HUES48 (cell line): ENCODE results near the gene STX2.
"Not testable (repeated sequence)": the region's sequence is repeated elsewhere in the genome, so short reads cannot be mapped to it uniquely, and the experiment has no call there.

ENCODE experiments used
- H3K27ac ChIP-seq: one replicate; pipeline ENCODE4 v1.7.0; 2013; ENCODE audit warnings: low read depth, low read length, inconsistent platforms
- H3K27me3 ChIP-seq: 2 replicates; pipeline ENCODE4 v1.6.1; 2013; ENCODE audit warnings: mild to moderate bottlenecking, low read length; ENCODE audit not compliant: control insufficient read depth, insufficient read depth
- H3K36me3 ChIP-seq: 2 replicates; pipeline ENCODE4 v1.6.1; 2013; ENCODE audit warnings: low read length; ENCODE audit not compliant: control insufficient read depth, insufficient read depth
- H3K4me1 ChIP-seq: 2 replicates; pipeline ENCODE4 v1.6.1; 2013; ENCODE audit warnings: mild to moderate bottlenecking, low read length; ENCODE audit not compliant: control insufficient read depth, insufficient read depth
- H3K4me3 ChIP-seq: 2 replicates; pipeline ENCODE4 v1.5.1; 2013; ENCODE audit warnings: mild to moderate bottlenecking, low read depth, low read length
- H3K9ac ChIP-seq: 2 replicates; pipeline ENCODE4 v1.6.1; 2013; ENCODE audit warnings: mild to moderate bottlenecking, low read depth, low read length, moderate library complexity
- H3K9me3 ChIP-seq: 2 replicates; pipeline ENCODE4 v1.6.1; 2013; ENCODE audit warnings: low read length; ENCODE audit not compliant: control insufficient read depth, insufficient read depth

The STX2 gene

GRCh38 chr12:130764073-130764472, 75.0 kb downstream of the STX2 start:
- Histone ChIP-seq H3K9me3 (peaks cover 12% of the 10 kb centered on the region), H3K9ac (no peak overlapping the region), H3K4me1 (no peaks in the 10 kb centered on the region), H3K27ac (no peak overlapping the region), H3K36me3 (no peaks in the 10 kb centered on the region), H3K27me3 (no peaks in the 10 kb centered on the region), H3K4me3 (no peak overlapping the region)

- H3K9ac ChIP-seq: no peak overlapping the region
- H3K36me3 ChIP-seq: no peaks in the 10 kb centered on the region
- H3K4me1 ChIP-seq: no peaks in the 10 kb centered on the region
- H3K9me3 ChIP-seq: peaks cover 12% of the 10 kb centered on the region
- no peak overlapping the region for H3K4me3 ChIP-seq
- no peaks in the 10 kb centered on the region for H3K27me3 ChIP-seq
- H3K27ac ChIP-seq: no peak overlapping the region
Measured at GRCh38 chr12:130762319-130762675, 76.8 kb downstream of the STX2 start.

GRCh38 chr12:130761537-130762318, 77.3 kb downstream of the STX2 start:
- Histone ChIP-seq H3K4me3 (no peak overlapping the region), H3K27me3 (no peaks in the 10 kb centered on the region), H3K36me3 (no peaks in the 10 kb centered on the region), H3K9ac (no peak overlapping the region), H3K9me3 (peaks cover 12% of the 10 kb centered on the region), H3K4me1 (no peaks in the 10 kb centered on the region), H3K27ac (no peak overlapping the region)

GRCh38 chr12:130754234-130754901, 84.7 kb downstream of the STX2 start:
- H3K9ac ChIP-seq: no peak overlapping the region
- H3K36me3 ChIP-seq: no peaks in the 10 kb centered on the region
- H3K27me3 ChIP-seq: no peaks in the 10 kb centered on the region
- H3K27ac ChIP-seq: no peak overlapping the region
- H3K4me3 ChIP-seq: no peak overlapping the region
- no peaks in the 10 kb centered on the region for H3K4me1 ChIP-seq
- H3K9me3 ChIP-seq: no peaks in the 10 kb centered on the region

- Histone ChIP-seq H3K9ac (no peak overlapping the region), H3K4me3 (no peak overlapping the region), H3K4me1 (no peaks in the 10 kb centered on the region), H3K27me3 (no peaks in the 10 kb centered on the region), H3K36me3 (no peaks in the 10 kb centered on the region), H3K27ac (no peak overlapping the region), H3K9me3 (no peaks in the 10 kb centered on the region)
Measured at GRCh38 chr12:130752692-130753230, 86.3 kb downstream of the STX2 start.

- not testable (repeated sequence) for H3K4me3 ChIP-seq, H3K4me1 ChIP-seq, H3K9me3 ChIP-seq, H3K27ac ChIP-seq, H3K36me3 ChIP-seq, H3K27me3 ChIP-seq, H3K9ac ChIP-seq
Measured at GRCh38 chr12:130752037-130752436, 87.0 kb downstream of the STX2 start.

DNA sequence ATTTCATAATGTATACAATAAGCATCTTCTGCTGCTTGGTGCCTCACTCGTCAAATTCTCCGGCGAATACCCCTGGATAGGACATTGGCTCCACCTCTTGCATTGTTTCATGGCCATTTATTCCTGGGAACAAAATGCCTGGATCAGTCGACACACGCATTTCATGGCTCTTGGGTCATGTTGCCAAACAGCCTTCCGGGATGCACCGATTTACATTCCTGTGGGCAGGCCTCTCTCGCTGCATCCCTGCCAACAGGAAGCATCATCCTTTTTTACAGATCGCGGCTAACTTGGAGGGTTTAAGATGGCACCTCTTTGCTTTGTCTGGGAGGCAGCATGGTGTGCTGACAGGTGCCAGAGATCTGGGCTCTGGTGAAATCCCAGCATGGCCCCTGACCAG, 90.3 kb downstream of the STX2 start:
- H3K9ac ChIP-seq: no peak overlapping the region
- no peak overlapping the region for H3K27ac ChIP-seq
- no peaks in the 10 kb centered on the region for H3K4me1 ChIP-seq
- no peaks in the 10 kb centered on the region for H3K9me3 ChIP-seq
- no peak overlapping the region for H3K4me3 ChIP-seq
- no peaks in the 10 kb centered on the region for H3K36me3 ChIP-seq
- H3K27me3 ChIP-seq: no peaks in the 10 kb centered on the region

DNA sequence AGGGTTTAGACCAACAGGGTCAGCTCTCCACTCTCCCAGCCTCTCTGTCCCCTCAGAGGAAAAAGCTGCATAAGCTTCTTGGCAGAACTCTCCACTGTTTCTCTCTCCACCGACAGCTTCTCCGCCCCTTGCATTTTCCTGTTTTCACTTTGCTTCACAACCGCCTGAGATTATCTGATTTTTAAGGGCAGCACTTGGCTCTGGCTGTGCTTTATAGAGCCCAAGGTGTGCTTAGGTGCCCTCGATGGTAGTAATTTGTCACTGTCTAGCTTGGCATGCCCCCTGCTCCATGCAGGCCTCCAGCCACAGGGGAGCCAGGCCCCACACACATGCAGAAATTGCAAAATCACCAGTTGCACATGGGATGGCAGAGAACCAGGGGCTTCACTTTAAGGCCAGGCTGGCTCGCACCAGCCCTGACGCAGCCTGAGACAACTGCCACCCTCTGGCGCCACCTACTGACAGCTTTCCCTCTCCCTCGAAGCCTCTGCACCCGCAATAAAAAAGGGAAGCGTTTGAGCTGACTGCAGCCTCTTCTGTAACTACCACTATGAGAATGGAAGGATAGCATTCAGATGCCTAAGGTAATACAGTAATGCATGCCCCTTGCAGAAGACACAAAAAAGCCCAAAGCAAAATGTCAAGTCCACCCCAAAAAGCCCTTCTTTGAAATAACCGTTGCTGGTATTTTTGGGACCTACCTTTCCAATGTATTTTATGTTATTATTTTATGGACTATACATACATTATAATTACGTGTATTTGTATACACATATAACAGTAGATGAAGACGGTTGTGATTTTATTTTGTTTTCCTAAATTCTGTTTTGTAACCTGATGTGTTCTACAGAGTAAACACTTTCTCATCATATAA, 90.9 kb downstream of the STX2 start:
- Histone ChIP-seq H3K36me3 (no peaks in the 10 kb centered on the region), H3K27ac (no peak overlapping the region), H3K9me3 (no peaks in the 10 kb centered on the region), H3K9ac (no peak overlapping the region), H3K27me3 (no peaks in the 10 kb centered on the region), H3K4me1 (no peaks in the 10 kb centered on the region), H3K4me3 (no peak overlapping the region)

- H3K9ac ChIP-seq: no peak overlapping the region
- no peak overlapping the region for H3K27ac ChIP-seq
- H3K36me3 ChIP-seq: no peaks in the 10 kb centered on the region
- H3K4me1 ChIP-seq: no peaks in the 10 kb centered on the region
- no peak overlapping the region for H3K4me3 ChIP-seq
- H3K27me3 ChIP-seq: no peaks in the 10 kb centered on the region
- no peaks in the 10 kb centered on the region for H3K9me3 ChIP-seq
Measured at GRCh38 chr12:130746546-130746945, 92.5 kb downstream of the STX2 start.

DNA sequence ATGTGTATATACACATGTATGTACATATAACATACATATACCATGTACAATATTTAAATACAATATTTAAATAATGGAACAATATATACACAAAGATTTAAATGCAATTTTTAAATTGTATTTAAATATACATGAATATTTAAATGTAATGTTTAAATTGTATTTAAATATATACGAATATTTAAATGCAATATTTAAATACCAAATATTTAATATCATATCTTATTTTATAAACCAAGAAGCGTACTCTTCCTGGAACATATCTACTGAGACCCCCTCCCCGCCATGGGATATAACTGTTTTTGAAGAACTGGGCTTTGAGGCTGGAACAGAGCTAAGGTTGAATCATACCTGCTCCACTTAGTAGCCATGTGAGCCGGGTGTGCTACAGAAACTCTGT, 93.1 kb downstream of the STX2 start:
- no peak overlapping the region for H3K27ac ChIP-seq
- no peaks in the 10 kb centered on the region for H3K36me3 ChIP-seq
- H3K27me3 ChIP-seq: no peaks in the 10 kb centered on the region
- H3K9ac ChIP-seq: no peak overlapping the region
- no peaks in the 10 kb centered on the region for H3K4me1 ChIP-seq
- no peaks in the 10 kb centered on the region for H3K9me3 ChIP-seq
- no peak overlapping the region for H3K4me3 ChIP-seq

DNA sequence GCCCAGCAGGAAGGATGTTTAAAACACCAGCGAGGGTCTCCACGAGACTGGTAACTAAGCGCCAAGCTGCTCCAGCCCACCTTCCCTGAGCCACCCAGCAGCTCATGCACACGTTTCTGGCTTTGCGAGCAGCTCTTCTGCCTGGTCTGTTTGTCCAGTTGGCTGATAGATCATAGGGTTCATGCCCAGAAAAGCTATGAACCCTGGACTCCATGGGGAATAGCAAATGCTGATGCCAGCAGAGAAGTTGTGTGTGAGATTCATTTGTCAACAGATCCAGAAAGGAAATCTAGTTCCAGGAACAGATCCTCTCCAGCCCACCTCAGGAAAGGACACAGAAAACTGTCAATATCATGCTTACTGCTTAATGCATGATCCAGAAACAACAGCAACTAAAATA, 94.8 kb downstream of the STX2 start:
- no peaks in the 10 kb centered on the region for H3K4me1 ChIP-seq
- no peak overlapping the region for H3K27ac ChIP-seq
- no peaks in the 10 kb centered on the region for H3K9me3 ChIP-seq
- no peak overlapping the region for H3K9ac ChIP-seq
- no peaks in the 10 kb centered on the region for H3K36me3 ChIP-seq
- H3K4me3 ChIP-seq: no peak overlapping the region
- H3K27me3 ChIP-seq: no peaks in the 10 kb centered on the region
